K562 (cell line): ENCODE data around the gene SFR1. TPM values are rescaled to one million over a fixed set of nuclear protein-coding genes. Genes with fewer than 3 reads are reported as not detected.

Source experiments
- ATAC-seq: fragments of 200-7000 bp; cut with Tn5 transposase; 3 replicates; pipeline ENCODE4 v1.9.1; 2020; ENCODE audit warnings: moderate library complexity
- BruUV-seq: library from RNA; stranded (reverse); fragments of 400-500 nt; replicated peaks from 2 replicates; lab custom pipeline; 2021; lab: Mats Ljungman, UMichigan
- CTCF ChIA-PET: fragments of 300-600 bp; formaldehyde crosslinking; extraction: SDS; loops from one replicate; lab custom pipeline; 2021; ENCODE audit warnings: low intra/inter-chr PET ratio; lab: Yijun Ruan, JAX
- POLR2A ChIA-PET: fragments of 300-600, 350-650 bp; sonication (Branson Sonifier 250); formaldehyde crosslinking; extraction: SDS; loops from one replicate; lab custom pipeline; 2021; ENCODE audit warnings: antibody characterized with exemption, inconsistent platforms; lab: Yijun Ruan, JAX
- DNase-seq, 4 experiments: peaks; one replicate each; pipeline versions ENCODE4 v3.0.0 to v3.0.0-alpha.2; 2011 to 2018; ENCODE audit warnings: low spot score in 3 of 4, mixed read lengths in 3 of 4; ENCODE audit errors: extremely low read depth in 1 of 4
- FAIRE-seq: peaks from 2 replicates; lab custom pipeline; 2011; peaks lifted over from hg19 to GRCh38; lab: Jason Lieb, UNC
- H2AFZ ChIP-seq: 2 replicates; pipeline ENCODE4 v1.6.0; 2011; ENCODE audit warnings: low read depth, low read length, control low read depth, inconsistent platforms
- H3K27ac ChIP-seq: fragments of 200-600 bp; 3 replicates; pipeline ENCODE4 v1.8.0; 2011; ENCODE audit warnings: low read depth, mild to moderate bottlenecking, control low read depth, inconsistent platforms, low read length, moderate library complexity, mixed read lengths; ENCODE audit errors: extremely low read depth
- H3K27me3 ChIP-seq, 2 experiments: fragments of 300-600 bp in 1 of 2; 2 replicates in 1 of 2; 3 replicates in 1 of 2; pipeline versions ENCODE4 v1.6.0 to v1.8.0; 2011; ENCODE audit warnings: inconsistent platforms in 2 of 2, low read length in 2 of 2, mild to moderate bottlenecking in 1 of 2, mixed read lengths in 1 of 2, moderate library complexity in 1 of 2; ENCODE audit not compliant: control insufficient read depth in 2 of 2, insufficient read depth in 2 of 2
- H3K36me3 ChIP-seq: fragments of 300-600 bp; 3 replicates; pipeline ENCODE4 v1.8.0; 2011; ENCODE audit warnings: mild to moderate bottlenecking, low read length, inconsistent platforms; ENCODE audit not compliant: control insufficient read depth, insufficient read depth
- H3K4me1 ChIP-seq, 2 experiments: fragments of 200-600 bp in 1 of 2; replicated peaks in 1 of 2; 2 replicates in 1 of 2; 3 replicates in 1 of 2; pipeline versions ENCODE4 v1.5.1 to v1.8.0; 2011; ENCODE audit warnings: inconsistent platforms in 2 of 2, low read length in 2 of 2, mild to moderate bottlenecking in 1 of 2, mixed read lengths in 1 of 2, moderate library complexity in 1 of 2; ENCODE audit not compliant: control insufficient read depth in 2 of 2, insufficient read depth in 2 of 2
- H3K4me2 ChIP-seq: 2 replicates; pipeline ENCODE4 v1.6.1; 2011; ENCODE audit warnings: low read length, control low read depth, inconsistent platforms, mixed read lengths; ENCODE audit not compliant: insufficient read depth
- H3K4me3 ChIP-seq: fragments of 200-600 bp; sonication (generic), shearing (Covaris generic); 2 replicates; pipeline ENCODE4 v1.5.1; 2016; ENCODE audit warnings: control low read depth, inconsistent platforms
- H3K79me2 ChIP-seq: fragments of 200-600 bp; 3 replicates; pipeline ENCODE4 v1.8.0; 2011; ENCODE audit warnings: low read length, inconsistent platforms; ENCODE audit not compliant: control insufficient read depth, insufficient read depth
- H3K9ac ChIP-seq, 2 experiments: 2 replicates each; pipeline versions ENCODE4 v1.6.0 to v1.6.1; 2011; ENCODE audit warnings: low read depth in 2 of 2, low read length in 2 of 2, control low read depth in 1 of 2, inconsistent platforms in 1 of 2, mild to moderate bottlenecking in 1 of 2, mixed read lengths in 1 of 2; ENCODE audit not compliant: insufficient read depth in 1 of 2
- H3K9me1 ChIP-seq: one replicate; pipeline ENCODE4 v1.6.0; 2011; ENCODE audit warnings: inconsistent platforms, mild to moderate bottlenecking, low read length, moderate library complexity; ENCODE audit not compliant: control insufficient read depth, insufficient read depth
- H3K9me3 ChIP-seq: replicated peaks from 2 replicates; pipeline ENCODE4 v1.5.1; 2011; ENCODE audit warnings: low read depth, low read length, inconsistent platforms; ENCODE audit not compliant: control insufficient read depth, insufficient read depth
- H4K20me1 ChIP-seq: replicated peaks from 2 replicates; pipeline ENCODE4 v1.6.1; 2011; ENCODE audit warnings: low read length, inconsistent platforms, mixed read lengths; ENCODE audit not compliant: control insufficient read depth, insufficient read depth
- CHD4 ChIP-seq: fragments of 200-600 bp; sonication (generic); IDR thresholded peaks from 3 replicates; pipeline ENCODE4 v1.6.1; 2012; ENCODE audit warnings: low read depth, mild to moderate bottlenecking, mixed read lengths, low read length, inconsistent platforms; ENCODE audit not compliant: insufficient read depth, insufficient replicate concordance, poor library complexity, severe bottlenecking
- ETS2 ChIP-seq: IDR thresholded peaks from 2 replicates; pipeline ENCODE4 v1.6.1; 2016; ENCODE audit warnings: borderline replicate concordance, missing genetic modification characterization, mild to moderate bottlenecking, moderate library complexity, missing compliant biosample characterization; ENCODE audit not compliant: poor library complexity, severe bottlenecking
- HDAC1 ChIP-seq, 2 experiments: fragments of 450-650 bp; IDR thresholded peaks; 2 replicates each; pipeline ENCODE4 v1.6.1; 2016 to 2017; ENCODE audit warnings: inconsistent platforms in 1 of 2, mild to moderate bottlenecking in 1 of 2, moderate library complexity in 1 of 2
- RREB1 ChIP-seq: fragments of 250-450 bp; sonication (Bioruptor Pico); IDR thresholded peaks from 2 replicates; pipeline ENCODE4 v1.4.0; 2020
- TOE1 ChIP-seq, 2 experiments: fragments of 450-650 bp in 1 of 2; sonication (generic) in 1 of 2; formaldehyde crosslinking in 1 of 2; IDR thresholded peaks; 2 replicates each; pipeline versions ENCODE4 v1.7.1 to v1.8.0; 2016 to 2022; ENCODE audit warnings: borderline replicate concordance in 2 of 2, mild to moderate bottlenecking in 2 of 2, antibody characterized with exemption in 1 of 2, inconsistent platforms in 1 of 2, low read depth in 1 of 2, missing genetic modification reagents in 1 of 2, moderate library complexity in 1 of 2
- XRCC5 ChIP-seq: fragments of 200-400 bp; formaldehyde crosslinking; IDR thresholded peaks from 2 replicates; pipeline ENCODE4 v1.6.1; 2017; ENCODE audit warnings: low read depth, mild to moderate bottlenecking, low read length
- ZNF224 ChIP-seq: sonication (generic); formaldehyde crosslinking; IDR thresholded peaks from 2 replicates; pipeline ENCODE4 v1.8.0; 2022; ENCODE audit warnings: mild to moderate bottlenecking, missing genetic modification reagents
- ZNF785 ChIP-seq: fragments of 250-450 bp; sonication (Bioruptor Pico); IDR thresholded peaks from 2 replicates; pipeline ENCODE4 v1.4.0; 2020; ENCODE audit warnings: mild to moderate bottlenecking
- WGBS: fragments of 100-300 bp; shearing (Covaris generic); methylation state at CpG from one replicate; pipeline ENCODE4 v1.1.6; 2016; ENCODE audit warnings: low coverage, mixed read lengths; ENCODE audit not compliant: insufficient coverage; ENCODE audit errors: missing lambda C conversion rate; 5-methylcytosine and 5-hydroxymethylcytosine counted together
- in situ Hi-C: fragments of 300-500 bp; cut with MboI; formaldehyde crosslinking; loops from 4 replicates; pipeline ENCODE4 v1.15.0; 2018; ENCODE audit warnings: inconsistent platforms, mixed read lengths
- intact Hi-C: fragments of 100-400 bp; cut with micrococcal nuclease; formaldehyde crosslinking; loops from 2 replicates; pipeline ENCODE4 v1.14.2; 2022
- polyA plus RNA-seq, 8 experiments: library from polyadenylated mRNA; depleted of rRNA in 4 of 8; stranded (reverse) in 5 of 8; unstranded in 3 of 8; fragments of >200 nt; fragmentation: Nextera tagmentation in 2 of 8; fragmentation: Illumina TruSeq in 1 of 8; extraction: Ambion mirVana in 2 of 8; extraction: Trizol in 1 of 8; gene quantifications; 2 replicates each; pipeline versions ENCODE4 v1.2.1 to v1.2.3, GENCODE V29; 2011 to 2014; ENCODE audit warnings: inconsistent platforms in 1 of 8, missing spikeins in 1 of 8
- total RNA-seq, 7 experiments: library from RNA; depleted of rRNA in 6 of 7; stranded (reverse); fragments of >200 nt in 6 of 7; fragmentation: Illumina TruSeq in 2 of 7; extraction: Trizol in 2 of 7; gene quantifications; 2 replicates each; pipeline versions ENCODE4 v1.2.1 to v1.2.3, GENCODE V29; 2011 to 2021; ENCODE audit warnings: low replicate concordance in 1 of 7
- TF ChIP-seq, protein P1 (sequence below), 3 experiments: IDR thresholded peaks in 2 of 3; conservative IDR thresholded peaks in 1 of 3; 2 replicates each; pipeline ENCODE4 v1.5.1; 2011 to 2012; ENCODE audit warnings: low read length in 3 of 3, mild to moderate bottlenecking in 3 of 3, control low read depth in 2 of 3, improper control_type of control experiment in 1 of 3, inconsistent platforms in 1 of 3, low read depth in 1 of 3, mixed read lengths in 1 of 3, moderate library complexity in 1 of 3; ENCODE audit not compliant: insufficient read depth in 2 of 3
- TF ChIP-seq, protein P2 (sequence below), 2 experiments: fragments of 450-650 bp; conservative IDR thresholded peaks; 2 replicates each; pipeline ENCODE4 v1.6.1; 2017; ENCODE audit warnings: mild to moderate bottlenecking in 2 of 2, moderate library complexity in 2 of 2
- TF ChIP-seq, protein P3 (sequence below): fragments of 450-650 bp; IDR thresholded peaks from 2 replicates; pipeline ENCODE4 v1.6.1; 2016; ENCODE audit warnings: missing biosample characterization, missing genetic modification characterization

The SFR1 gene
- total and polyA plus RNA-seq, 9 of the 15 experiments (the other 6 are each of a cell fraction or from before 2014, with no cell fraction given) = 4.3 to 18.7 (median 9.1) TPM

GRCh38 chr10:104104418-104104817 is 17.6 kb upstream of the SFR1 start:
- no peak overlapping the region for H3K4me2 ChIP-seq
- no peak for TF ChIP-seq TOE1 (IDR thresholded peaks at IDR 0.05; ENCODE audit: borderline replicate concordance)
- no peak for TF ChIP-seq TOE1 (CRISPR knock-in tag; IDR thresholded peaks at IDR 0.05; ENCODE audit: borderline replicate concordance, low read depth)
- no peak for TF ChIP-seq XRCC5
- no peak for TF ChIP-seq RREB1 (CRISPR knock-in tag)
- no peak for TF ChIP-seq CHD4
- TF ChIP-seq ZNF785 (CRISPR knock-in tag) = no peak
- no peak for TF ChIP-seq ZNF224 (CRISPR knock-in tag)
- TF ChIP-seq ETS2 (tag) = no peak
- TF ChIP-seq, protein P1, sequence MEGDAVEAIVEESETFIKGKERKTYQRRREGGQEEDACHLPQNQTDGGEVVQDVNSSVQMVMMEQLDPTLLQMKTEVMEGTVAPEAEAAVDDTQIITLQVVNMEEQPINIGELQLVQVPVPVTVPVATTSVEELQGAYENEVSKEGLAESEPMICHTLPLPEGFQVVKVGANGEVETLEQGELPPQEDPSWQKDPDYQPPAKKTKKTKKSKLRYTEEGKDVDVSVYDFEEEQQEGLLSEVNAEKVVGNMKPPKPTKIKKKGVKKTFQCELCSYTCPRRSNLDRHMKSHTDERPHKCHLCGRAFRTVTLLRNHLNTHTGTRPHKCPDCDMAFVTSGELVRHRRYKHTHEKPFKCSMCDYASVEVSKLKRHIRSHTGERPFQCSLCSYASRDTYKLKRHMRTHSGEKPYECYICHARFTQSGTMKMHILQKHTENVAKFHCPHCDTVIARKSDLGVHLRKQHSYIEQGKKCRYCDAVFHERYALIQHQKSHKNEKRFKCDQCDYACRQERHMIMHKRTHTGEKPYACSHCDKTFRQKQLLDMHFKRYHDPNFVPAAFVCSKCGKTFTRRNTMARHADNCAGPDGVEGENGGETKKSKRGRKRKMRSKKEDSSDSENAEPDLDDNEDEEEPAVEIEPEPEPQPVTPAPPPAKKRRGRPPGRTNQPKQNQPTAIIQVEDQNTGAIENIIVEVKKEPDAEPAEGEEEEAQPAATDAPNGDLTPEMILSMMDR (IDR thresholded peaks at IDR 0.05 in 2 of 3, conservative IDR thresholded peaks at IDR 0.05 in 1 of 3; ENCODE audit: insufficient read depth in 2 of 3, low read depth in 1 of 3, low read length in 3 of 3) = no peak
- TF ChIP-seq HDAC1 (IDR thresholded peaks at IDR 0.05) = no peak
- TF ChIP-seq, protein P2, sequence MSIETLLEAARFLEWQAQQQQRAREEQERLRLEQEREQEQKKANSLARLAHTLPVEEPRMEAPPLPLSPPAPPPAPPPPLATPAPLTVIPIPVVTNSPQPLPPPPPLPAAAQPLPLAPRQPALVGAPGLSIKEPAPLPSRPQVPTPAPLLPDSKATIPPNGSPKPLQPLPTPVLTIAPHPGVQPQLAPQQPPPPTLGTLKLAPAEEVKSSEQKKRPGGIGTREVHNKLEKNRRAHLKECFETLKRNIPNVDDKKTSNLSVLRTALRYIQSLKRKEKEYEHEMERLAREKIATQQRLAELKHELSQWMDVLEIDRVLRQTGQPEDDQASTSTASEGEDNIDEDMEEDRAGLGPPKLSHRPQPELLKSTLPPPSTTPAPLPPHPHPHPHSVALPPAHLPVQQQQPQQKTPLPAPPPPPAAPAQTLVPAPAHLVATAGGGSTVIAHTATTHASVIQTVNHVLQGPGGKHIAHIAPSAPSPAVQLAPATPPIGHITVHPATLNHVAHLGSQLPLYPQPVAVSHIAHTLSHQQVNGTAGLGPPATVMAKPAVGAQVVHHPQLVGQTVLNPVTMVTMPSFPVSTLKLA (conservative IDR thresholded peaks at IDR 0.05) = no peak
- TF ChIP-seq, protein P3, sequence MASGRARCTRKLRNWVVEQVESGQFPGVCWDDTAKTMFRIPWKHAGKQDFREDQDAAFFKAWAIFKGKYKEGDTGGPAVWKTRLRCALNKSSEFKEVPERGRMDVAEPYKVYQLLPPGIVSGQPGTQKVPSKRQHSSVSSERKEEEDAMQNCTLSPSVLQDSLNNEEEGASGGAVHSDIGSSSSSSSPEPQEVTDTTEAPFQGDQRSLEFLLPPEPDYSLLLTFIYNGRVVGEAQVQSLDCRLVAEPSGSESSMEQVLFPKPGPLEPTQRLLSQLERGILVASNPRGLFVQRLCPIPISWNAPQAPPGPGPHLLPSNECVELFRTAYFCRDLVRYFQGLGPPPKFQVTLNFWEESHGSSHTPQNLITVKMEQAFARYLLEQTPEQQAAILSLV (tag) = no peak

More at GRCh38 chr10:104104418-104104817, 17.6 kb upstream of the SFR1 start:
- Histone ChIP-seq H4K20me1 (no peaks in the 10 kb centered on the region), H2AFZ (no peak overlapping the region), H3K9me1 (no peaks in the 10 kb centered on the region), H3K9me3 (no peaks in the 10 kb centered on the region), H3K4me1 (no peaks in the 10 kb centered on the region), H3K27ac (no peak overlapping the region), H3K27me3 (no peaks in the 10 kb centered on the region; a peak in 1 of 5 replicates), H3K36me3 (no peaks in the 10 kb centered on the region), H3K79me2 (no peaks in the 10 kb centered on the region), H3K4me3 (no peak overlapping the region), H3K9ac (no peak overlapping the region)
- DNase-seq (no peak), ATAC-seq (no peak), FAIRE-seq (no peak)
- intact Hi-C loops (no loop called here), in situ Hi-C loops (no loop called here)
- no TSS peak for BruUV-seq
- 0% methylated on average over 1 of the region's 1 CpG for WGBS
- ChIA-PET CTCF (no interaction called here), POLR2A (no interaction called here)
